ENCODE results near the gene PDE6B. TPM values are rescaled to one million over a fixed set of nuclear protein-coding genes. Genes with fewer than 3 reads are reported as not detected.
A peak's percentile ranks its signal among the peaks of the same experiment; 100 is the strongest.

The PDE6B gene
- total and polyA plus RNA-seq, 2 of the 13 experiments (the other 11 are each of a cell fraction or from before 2014, with no cell fraction given): 0.38 to 0.40 TPM

- TF ChIP-seq HBP1 (CRISPR knock-in tag; IDR thresholded peaks at IDR 0.05; ENCODE audit: low read depth) (no peak), IRF2 (CRISPR knock-in tag; IDR thresholded peaks at IDR 0.05) (0 out of 2 replicates have a peak, but pooled peaks have one; percentile 48), ZNF720 (CRISPR knock-in tag; IDR thresholded peaks at IDR 0.05) (no peak), GATA4 (IDR thresholded peaks at IDR 0.05; ENCODE audit: borderline replicate concordance, low read depth) (no peak), ZNF891 (CRISPR knock-in tag; IDR thresholded peaks at IDR 0.05) (no peak), ZNF335 (CRISPR knock-in tag; IDR thresholded peaks at IDR 0.05) (no peak), KDM1A (CRISPR knock-in tag; IDR thresholded peaks at IDR 0.05) (no peak), POGZ (CRISPR knock-in tag; IDR thresholded peaks at IDR 0.05) (no peak), SETDB1 (CRISPR knock-in tag; IDR thresholded peaks at IDR 0.05; ENCODE audit: borderline replicate concordance) (no peak), ZNF792 (CRISPR knock-in tag; IDR thresholded peaks at IDR 0.05) (peak; percentile 46; the same call in 1 of the 2 replicates), AKAP8 (CRISPR knock-in tag; IDR thresholded peaks at IDR 0.05) (no peak), ZNF326 (CRISPR knock-in tag; IDR thresholded peaks at IDR 0.05; ENCODE audit: borderline replicate concordance) (no peak), THYN1 (CRISPR knock-in tag; IDR thresholded peaks at IDR 0.05; ENCODE audit: borderline replicate concordance, low read depth) (no peak), ZBTB37 (CRISPR knock-in tag; IDR thresholded peaks at IDR 0.05) (no peak), ZFP36 (IDR thresholded peaks at IDR 0.05; ENCODE audit: borderline replicate concordance, low read depth, low read length, partially characterized antibody) (no peak), NFIB (CRISPR knock-in tag; IDR thresholded peaks at IDR 0.05; ENCODE audit: borderline replicate concordance) (no peak), HNF1B (CRISPR knock-in tag; IDR thresholded peaks at IDR 0.05) (peak; percentile 53; the same call in 1 of the 2 replicates), RBFOX2 (IDR thresholded peaks at IDR 0.05; ENCODE audit: low read depth, low read length) (no peak), RBM22 (optimal IDR thresholded peaks at IDR 0.05; ENCODE audit: low read length) (no peak), GLMP (CRISPR knock-in tag; IDR thresholded peaks at IDR 0.05; ENCODE audit: borderline replicate concordance) (no peak), SATB2 (CRISPR knock-in tag; IDR thresholded peaks at IDR 0.05) (no peak), GABPB1 (CRISPR knock-in tag; IDR thresholded peaks at IDR 0.05) (peak; percentile 32; the same call in 1 of the 2 replicates), FOXP4 (CRISPR knock-in tag; IDR thresholded peaks at IDR 0.05) (no peak), ZNF550 (CRISPR knock-in tag; IDR thresholded peaks at IDR 0.05; ENCODE audit: borderline replicate concordance) (no peak)
These were observed 75.4 kb downstream of the PDE6B start (continued) for GRCh38 chr4:700587-701264.
